ENCODE results near the gene GAS2.
"Not testable (repeated sequence)": the region's sequence is repeated elsewhere in the genome, so short reads cannot be mapped to it uniquely, and the experiment has no call there.

The GAS2 gene

DNA sequence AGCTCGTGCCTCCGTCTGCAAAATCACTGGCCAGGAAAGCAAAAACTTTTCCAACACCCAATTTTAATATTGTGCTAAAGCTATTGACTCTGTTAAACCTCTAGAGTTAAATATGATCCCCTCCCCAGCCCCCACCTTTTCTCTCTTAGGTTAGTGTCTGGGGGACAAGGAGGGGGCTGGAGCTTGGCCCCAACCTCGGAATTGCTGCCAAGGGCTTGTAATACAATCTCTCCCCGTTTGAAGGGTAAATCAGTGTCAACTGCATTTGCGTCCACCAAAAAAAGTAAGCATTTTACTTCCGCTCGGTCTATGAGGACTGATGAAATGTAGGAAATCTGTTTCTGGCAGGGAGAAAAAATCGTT, at the start of gene GAS2:
Gene GAS2, plus strand, starts transcription at position 287 of the 363 bp plus-strand sequence. CDS start 8,259 bp downstream, outside the sequence.
- no peak for DNase-seq (ENCODE audit: low read depth)

DNA sequence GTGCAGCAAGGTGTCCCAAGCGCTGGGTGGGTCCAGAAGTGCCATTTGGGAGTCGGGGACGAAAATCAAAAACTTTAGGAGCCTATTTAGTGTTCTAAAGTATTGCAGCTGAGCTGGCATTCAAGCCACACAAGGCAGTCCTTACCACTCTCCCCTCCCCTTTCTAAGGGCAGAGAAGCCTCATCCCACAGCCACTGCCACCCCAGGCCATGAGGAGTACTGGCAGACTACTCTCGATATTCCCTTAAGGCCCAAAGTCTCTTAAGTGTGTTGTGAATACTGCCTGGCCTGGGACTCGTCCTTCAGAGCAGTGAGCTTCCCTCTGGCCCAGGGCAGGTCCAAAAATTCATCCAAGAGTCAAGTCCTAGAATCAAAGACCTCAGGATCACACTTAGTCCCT, 48.5 kb upstream of the GAS2 start:
- DNase-seq (ENCODE audit: low read depth), result no peak

DNA sequence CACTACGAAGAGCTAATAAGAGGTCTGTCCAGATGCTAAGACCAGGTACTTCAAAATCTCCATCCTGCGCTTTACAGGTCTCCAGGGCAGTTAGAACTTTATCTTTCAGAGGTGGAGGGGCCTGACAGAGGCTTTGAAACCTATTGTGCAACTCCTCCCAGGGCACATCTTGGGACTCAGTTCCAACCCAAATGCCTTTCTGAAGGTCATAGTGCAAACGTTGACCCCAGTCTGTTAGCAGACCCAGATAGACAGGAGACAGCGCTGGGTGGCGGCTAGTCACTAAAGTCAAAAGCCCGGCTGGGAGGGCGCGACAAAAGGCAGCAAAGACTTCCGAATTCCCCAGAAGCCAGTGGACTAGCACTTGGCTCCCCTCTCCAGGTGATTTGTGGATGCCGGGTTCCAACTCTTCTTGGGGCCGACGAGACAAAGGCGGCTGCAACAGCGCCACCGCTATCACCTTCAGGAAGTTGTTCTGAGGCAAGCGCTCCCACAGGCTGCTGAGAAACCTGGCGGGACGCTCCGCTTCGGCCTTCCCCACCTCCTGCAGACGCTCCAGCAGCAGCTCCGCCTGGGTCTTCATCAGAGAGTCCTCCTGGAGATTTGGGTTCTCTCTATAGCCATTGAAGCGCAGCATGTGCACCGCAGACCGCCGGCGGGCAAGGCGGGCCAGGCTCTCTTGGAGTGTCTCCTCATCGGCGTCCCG, 41.5 kb upstream of the GAS2 start:
- DNase-seq (ENCODE audit: low read depth), result peak; percentile 27

DNA sequence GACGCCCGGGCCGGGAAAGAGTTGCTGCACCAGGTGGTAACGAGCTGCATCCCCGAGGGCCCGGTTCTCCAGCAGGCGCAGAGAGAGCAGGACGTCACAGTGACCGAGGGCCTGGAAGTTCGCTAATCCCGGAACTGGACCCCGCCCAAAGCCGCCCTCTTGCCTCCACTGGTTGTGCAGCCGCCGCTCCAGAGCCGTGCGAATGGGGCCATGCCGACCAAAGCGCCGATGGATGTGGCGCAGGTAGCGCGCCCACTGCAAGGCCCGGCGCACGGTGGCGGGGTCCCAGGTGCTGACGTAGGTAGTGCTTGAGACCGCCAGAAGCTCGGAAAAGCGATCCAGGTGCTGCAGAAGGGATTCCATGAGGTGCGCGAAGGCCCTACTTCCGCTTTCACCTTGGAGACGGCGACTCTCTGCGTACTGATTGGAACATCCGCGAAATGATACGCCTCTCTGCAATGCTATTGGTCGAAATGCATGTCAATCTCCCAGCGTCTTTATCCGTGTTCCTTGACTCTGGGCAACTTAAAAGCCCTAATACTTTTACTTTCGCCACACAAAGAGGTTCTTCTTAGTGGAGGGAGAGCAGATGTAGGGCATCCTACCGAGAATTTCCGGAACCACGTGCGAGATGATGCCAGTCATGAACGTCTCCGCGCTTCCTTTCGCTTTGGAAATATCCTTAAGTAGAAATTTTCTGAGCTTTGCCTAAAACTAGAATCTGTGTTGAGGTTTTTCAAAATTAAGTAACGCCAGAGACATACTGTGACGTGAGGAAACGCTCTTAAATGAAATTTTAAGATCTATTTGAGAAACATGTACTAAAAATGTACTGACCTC, 40.7 kb upstream of the GAS2 start, which contains the start of gene FANCF:
Gene FANCF, minus strand, starts transcription at position 376 of the 840 bp plus-strand sequence. Its CDS starts 13 bp downstream, at position 363.
- peak; percentile 91 for DNase-seq (ENCODE audit: low read depth)

DNA sequence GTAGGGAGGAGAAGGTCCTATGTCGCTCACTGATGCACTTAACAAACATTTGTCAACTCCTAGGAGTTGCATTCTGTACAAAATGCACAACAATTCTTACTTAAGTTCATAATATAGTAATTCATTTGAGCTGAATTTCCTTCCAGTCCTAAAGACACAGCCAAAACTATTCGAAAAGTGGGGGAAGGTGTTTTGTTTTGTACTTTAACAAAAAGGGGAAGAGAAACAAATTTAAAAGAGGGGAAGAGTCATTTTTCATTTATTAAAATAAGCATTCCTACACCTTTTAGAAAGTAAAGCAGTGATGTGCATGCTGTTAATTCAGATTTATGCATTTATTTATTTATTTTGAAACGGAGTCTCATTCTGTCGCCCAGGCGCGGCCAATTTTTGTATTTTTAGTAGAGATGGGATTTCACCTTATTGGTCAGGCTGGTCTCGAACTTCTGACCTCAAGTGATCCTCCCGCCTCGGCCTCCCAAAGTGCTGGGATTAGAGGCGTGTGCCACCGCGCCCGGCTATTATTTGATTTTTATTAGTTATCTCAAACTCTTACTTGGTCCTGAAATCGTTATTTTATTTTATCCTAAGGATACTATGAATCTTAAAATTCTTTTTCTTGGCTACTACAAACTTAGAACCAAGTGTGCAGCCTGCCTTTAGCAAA, 39.7 kb upstream of the GAS2 start:
- DNase-seq (ENCODE audit: low read depth), result no peak

DNA sequence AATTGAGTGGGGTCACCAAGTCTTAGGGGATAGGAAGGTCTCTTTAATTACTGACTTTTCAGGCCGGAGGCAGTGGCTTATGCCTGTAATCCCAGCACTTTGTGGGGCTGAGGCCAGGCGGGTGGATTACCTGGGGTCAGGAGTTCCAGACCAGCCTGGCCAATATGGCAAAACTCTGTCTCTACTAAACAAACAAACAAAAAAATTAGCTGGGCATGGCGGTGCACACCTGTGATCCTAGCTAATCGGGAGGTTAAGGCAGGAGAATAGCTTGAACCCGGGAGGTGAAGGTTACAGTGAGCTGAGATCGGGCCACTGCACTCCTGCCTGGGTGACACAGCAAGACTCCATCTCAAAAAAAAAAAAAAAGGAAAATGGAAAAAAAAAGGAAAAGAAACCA, 39.0 kb upstream of the GAS2 start:
- DNase-seq (ENCODE audit: low read depth), result no peak

DNA sequence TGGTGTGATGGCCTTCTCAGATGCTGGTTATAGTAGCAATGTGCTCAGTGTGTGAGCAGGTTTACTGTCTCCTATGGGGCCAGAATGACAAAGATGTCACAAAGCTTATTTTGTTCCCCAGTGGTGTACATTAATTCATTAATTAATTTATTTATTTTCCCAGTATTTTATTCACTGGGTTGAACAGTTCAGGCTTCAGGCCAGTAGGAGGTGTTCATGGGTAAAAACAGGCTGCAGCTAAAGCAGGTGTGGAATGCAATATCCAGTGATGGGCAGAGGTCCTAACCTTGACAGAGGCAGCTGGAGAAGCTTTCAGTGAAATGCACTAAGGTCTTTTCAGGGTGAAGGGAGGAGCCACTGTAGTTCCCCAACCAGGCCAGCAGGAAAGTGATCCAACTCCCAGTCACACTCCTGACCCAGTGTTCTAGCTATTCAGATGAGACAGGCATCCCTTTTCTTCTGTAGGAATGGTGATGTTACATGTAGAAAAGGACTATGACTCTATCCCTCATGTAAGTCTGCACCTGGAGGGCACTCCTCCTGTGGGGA, 33.0 kb upstream of the GAS2 start:
- no peak for DNase-seq (ENCODE audit: low read depth)

DNA sequence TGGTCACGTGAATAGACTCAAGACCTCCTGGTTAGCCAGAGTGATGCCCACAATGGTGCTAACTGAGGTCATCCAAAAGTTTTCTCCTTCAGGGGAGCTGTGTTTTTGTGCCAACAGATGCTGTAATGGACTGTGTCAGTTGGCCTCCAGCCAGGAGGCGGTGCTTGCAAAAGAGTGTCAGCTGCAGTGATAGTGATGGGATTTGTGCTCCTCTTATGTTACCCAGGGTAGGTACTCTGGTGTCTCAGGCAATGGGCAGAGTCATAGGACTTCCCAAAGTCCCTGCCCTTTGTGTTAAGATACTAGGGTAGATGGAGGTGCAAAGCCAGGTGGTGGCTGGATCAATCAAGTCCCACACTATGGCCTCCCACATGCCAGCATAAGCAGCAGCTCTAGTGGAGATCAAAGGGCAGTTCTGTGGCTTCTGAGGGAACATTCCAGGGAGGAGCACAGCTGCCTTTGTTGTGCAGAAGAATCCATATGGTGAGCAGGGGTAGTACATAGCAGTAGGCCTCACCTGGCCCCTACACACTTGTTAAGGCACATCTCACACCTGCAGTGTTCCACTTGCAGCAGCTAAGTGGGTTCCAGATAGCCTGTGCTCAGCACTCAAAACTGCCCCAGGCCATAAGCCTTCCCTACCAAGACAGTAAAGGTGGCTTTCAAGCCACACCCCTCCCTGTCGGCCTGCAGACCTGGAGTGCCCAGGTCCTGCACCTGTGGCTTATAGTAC, 31.3 kb upstream of the GAS2 start:
- no peak for DNase-seq (ENCODE audit: low read depth)

DNA sequence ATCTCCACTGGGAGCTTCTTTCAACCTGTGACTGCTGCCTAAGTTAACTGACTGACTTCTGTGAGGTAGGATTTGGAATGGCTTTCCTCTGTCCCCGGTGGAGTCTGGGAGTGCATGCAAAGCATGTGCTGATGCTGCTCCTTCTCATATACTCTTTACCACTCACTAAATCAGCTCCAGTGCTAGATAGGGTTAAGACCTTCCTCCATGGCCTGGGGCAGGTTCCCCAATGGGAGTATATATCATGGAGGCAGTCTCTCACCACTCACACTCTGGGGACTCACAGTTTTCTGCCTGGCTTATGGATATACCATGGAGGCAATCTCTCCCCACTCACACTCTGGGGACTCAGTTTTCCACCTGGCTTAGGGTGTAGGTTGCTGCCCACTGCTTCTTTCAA, 30.7 kb upstream of the GAS2 start:
- DNase-seq (ENCODE audit: low read depth), result no peak

DNA sequence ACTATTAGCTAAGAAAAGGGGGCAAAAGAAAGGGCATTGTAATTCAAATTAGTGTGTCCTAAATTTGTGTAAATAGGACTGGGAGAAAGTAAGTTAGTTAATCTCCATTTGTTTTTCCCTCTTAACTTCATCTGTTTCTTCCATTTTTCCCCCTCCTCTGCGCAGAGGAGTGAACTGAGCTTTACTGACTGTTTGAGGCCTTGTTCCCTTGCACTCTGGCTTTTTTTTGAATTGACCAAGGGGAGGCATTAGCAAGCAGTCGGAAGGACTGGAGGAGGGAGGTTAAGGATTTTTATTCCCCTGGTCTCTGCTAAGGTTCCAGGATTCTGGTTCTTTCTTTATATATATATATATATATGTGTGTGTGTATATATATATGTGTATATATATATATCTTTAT, 25.5 kb upstream of the GAS2 start:
- DNase-seq (ENCODE audit: low read depth), result no peak

DNA sequence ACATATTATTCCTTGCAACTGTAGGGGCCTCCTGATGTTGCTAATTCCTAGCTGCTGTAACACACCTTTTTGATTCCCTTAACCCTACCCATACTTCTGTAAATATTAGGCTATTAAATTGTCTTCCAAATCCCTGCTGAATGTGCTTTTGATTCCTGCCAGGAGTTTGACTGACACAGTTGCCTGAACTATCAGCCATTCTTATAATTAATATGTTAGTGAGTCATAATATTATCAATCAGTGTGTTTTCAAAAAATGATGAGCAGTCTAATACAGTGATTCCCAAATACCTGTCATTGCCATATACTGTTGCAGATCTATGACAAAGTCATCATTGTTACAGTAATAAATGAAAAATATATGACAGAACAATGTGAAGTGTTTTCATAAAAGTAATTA, 24.9 kb upstream of the GAS2 start:
- DNase-seq (ENCODE audit: low read depth), result no peak

DNA sequence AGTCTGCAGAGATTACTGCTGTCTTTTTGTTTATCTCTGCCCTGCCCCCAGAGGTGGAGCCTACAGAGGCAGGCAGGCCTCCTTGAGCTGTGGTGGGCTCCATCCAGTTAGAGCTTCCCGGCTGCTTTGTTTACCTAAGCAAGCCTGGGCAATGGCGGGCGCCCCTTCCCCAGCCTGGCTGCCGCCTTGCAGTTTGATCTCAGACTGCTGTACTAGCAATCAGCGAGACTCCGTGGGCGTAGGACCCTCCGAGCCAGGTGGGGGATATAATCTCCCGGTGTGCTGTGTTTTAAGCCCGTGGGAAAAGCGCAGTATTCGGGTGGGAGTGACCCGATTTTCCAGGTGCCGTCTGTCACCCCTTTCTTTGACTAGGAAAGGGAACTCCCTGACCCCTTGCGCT, 14.1 kb upstream of the GAS2 start:
- not testable (repeated sequence) for DNase-seq (ENCODE audit: low read depth)

DNA sequence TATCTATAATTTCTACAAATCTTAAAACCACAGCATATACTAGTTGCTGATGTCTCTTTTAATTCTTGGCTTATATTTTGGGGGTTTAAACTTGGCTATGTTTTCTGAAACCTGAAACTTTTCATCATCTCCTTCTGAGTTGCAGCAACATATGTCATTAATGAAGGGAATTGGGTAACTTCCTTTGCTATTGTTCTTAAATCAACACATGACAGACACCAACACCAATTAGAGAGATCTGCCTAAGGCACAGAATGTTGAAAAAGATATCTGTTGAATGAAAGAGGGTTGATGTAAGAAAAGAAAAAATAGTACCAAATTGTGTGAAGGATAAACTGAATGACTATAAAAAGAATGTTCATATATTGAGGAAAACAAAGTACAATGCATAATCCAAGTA, 10.3 kb upstream of the GAS2 start:
- no peak for DNase-seq (ENCODE audit: low read depth)

DNA sequence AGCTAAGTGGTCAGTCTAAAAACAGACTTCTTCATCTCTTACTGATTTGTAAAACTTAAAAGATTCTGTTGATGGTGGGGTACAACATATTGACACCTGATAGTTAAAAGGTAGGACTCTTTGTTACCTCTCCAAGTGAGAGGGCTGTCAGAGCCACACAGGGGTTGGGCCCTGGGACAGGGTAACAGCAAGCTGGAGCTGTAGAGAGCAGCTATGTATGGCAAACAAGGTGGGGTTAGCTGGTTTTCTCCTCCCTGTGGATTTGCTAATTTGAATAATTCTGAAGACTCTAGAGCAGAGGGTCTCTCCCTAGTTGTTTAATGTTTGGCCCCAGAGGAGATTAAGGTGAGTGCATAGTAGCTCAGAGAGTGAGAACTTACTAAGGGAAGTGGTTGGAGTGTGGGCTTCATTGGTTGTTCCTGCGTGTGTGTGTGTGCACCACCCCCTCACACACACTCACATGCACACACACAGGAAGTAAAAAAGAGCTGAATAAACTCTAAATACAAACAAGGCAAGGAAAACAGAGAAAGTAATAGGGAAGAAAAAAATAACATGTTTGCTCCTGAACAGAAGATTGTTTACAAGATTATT, 9.2 kb upstream of the GAS2 start:
- no peak for DNase-seq (ENCODE audit: low read depth)

DNA sequence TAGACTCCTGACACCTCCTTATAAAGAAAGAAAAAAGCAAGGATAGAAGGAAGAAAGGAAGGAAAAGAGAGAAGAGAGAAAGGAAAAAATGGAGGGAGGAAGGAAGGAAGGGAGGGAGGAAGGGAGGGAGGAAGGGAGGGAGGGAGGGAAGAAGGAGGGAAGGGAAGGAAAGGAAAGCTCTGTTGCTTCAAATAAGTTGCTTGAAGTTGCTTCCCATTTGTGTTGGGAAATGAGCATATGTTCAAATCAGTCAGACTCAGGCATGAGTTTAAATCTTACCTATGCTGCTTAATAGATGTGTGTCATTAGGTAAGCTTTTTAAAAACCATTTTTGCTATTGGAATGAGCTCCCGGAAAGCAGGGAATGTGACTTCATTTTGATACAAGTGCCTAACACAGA, 6.6 kb upstream of the GAS2 start:
- DNase-seq (ENCODE audit: low read depth), result no peak

DNA sequence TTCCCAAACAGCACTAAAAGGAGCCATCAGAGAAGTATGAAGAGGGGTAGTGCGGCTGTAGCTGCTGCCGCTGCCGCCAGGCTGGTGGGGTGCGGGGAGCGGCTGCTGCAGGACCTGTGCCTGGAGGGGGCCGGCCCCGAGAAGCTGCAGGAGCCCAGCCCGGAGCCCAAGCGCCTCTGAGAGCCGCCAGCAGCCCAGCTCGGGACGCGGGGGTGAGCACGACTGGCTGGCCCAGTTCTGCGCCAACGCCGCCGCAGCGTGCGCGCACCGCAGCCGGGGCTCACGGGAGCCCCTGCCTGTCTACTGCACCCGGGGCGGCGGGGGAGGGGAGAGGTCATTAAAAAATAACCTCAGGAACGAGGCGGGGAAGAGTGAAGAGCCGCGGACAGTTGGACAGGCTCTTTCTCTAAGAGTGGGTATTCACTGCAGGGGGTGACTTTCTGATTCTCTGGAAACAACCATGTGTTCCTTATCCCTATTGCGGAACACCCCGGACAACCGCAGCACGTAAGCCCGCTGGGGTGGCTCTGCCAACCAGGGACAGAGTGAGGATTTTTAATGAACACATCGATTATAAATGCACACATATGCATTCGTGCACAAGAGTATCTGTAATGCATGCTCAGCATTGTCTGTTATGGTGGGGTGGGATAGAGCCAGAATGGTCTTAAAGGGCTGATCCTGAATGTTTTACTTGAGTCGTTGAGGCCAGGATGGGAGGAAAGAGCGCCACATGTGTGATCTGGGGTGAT, 453 bp downstream of the GAS2 start:
- no peak for DNase-seq (ENCODE audit: low read depth)

DNA sequence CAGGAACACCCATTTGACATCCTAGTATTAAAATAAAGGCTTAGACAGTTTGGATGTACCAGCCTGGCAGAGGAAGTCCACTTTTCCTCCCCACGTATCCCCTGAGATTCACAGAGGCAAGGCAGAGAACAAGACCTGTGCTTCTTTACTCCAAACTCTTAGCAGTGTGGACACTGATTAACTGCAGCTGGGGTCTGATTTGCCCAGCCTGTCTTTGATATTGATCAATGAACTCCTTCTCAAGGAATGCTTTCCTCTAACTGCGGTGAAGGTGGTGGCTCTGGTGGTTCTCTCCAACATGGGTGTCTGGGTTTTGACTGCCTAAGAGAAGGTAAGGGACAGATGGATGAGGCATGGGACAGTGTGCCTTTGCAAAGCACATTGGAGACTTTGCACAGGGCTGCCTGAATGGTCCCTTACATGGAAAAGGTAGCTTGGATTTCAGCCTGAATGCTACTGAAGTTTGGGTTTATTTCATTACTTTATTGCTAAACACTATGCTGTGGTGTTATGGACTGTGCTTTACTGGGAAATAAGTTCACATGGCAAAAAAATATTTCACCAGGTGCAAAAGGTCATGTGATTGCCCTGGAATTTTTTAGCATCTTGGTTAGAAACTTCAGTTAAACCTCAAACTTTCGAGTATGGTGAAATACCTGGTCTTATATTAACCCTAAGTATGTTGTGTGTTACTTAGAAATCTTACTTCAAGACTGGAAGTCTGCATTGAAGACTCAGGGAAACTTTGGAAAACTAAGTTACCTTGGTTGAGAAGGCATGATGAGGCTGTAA, 1.8 kb downstream of the GAS2 start:
- no peak for DNase-seq (ENCODE audit: low read depth)

DNA sequence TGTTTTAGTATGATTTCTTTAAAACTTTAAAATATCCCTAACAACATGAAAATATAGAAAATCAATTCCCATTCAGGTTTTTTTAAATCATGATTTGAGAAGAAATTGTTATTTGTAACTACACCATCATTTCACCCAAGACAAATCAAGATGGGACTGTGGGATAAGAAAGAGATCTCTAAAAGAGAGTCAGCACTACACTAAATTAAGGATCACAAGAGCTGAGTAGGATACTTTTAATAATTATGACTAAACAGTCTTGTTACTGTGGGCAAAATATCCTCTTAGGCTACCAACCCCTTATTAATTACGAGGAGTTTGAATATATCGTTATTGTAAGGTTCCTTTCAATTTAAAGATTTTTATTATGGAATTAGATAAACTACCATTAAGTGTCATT, 3.0 kb downstream of the GAS2 start:
- no peak for DNase-seq (ENCODE audit: low read depth)

DNA sequence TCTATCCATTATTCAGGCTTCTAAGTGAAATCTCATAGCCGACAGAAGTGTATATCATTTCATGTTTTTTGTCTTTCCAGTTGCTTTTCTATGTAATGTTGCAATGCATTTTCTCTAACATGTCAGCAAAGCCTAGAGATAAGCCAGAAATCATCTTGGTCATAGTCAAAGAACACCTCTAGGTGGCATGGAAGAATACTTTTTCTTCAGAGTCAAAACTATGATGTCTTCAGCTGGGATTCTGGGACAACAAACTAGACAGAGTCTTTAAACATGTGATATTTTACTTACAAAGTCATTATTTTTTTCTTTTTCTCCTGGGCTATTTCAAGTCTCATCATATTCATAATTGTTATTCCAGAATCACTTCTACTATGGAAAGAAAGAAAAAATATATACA, 4.4 kb downstream of the GAS2 start:
- no peak for DNase-seq (ENCODE audit: low read depth)

DNA sequence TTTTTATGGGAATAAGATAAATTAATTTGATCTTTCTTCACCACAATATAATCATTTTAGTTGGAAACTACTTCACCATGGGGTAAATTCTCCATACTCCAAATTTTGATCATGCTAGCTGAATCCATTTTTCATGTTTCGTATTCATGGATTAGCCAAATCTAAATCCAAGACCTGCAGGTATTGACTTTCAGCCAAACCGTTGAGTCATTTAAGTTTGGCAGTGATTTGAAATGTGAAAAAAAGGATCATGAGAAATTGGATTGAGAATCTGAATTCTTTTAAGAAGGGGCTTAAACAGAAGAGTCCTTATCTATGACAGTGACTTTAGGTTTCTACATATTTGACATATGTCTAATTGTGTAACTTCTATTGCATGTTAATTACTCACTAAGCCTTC, 5.3 kb downstream of the GAS2 start:
- no peak for DNase-seq (ENCODE audit: low read depth)
